Measurements from ENCODE around the gene E2F3. TPM values are rescaled to one million over a fixed set of nuclear protein-coding genes. Genes with fewer than 3 reads are reported as not detected.

E2F3 gene
- total RNA-seq, 8 experiments from 2014 or later: 6.1 to 24.3 (median 8.3) TPM

Other genes starting within 250 kb of the E2F3 start
- gene MBOAT1, start 189.4 kb upstream of the E2F3 start, total RNA-seq: 1 to 10 TPM in 5 of 8 experiments, under 1 TPM in 3; 0.46 to 3.6 (median 1.4) TPM
- 10 to 100 TPM; 16.1 to 25.2 (median 20.2) TPM for gene CDKAL1, start 132.6 kb downstream of the E2F3 start, total RNA-seq